ENCODE results near the gene CYP2A7.
"Not testable (repeated sequence)": the region's sequence is repeated elsewhere in the genome, so short reads cannot be mapped to it uniquely, and the experiment has no call there.

CYP2A7 gene

GRCh38 chr19:40842012-40842411 lies 40.0 kb downstream of the CYP2A7 start:
- DNase-seq (ENCODE audit: low read depth) = not testable (repeated sequence)

GRCh38 chr19:40838477-40838876 lies 43.6 kb downstream of the CYP2A7 start:
- DNase-seq (ENCODE audit: low read depth) = not testable (repeated sequence)

- no peak for DNase-seq (ENCODE audit: low read depth)
Measured at GRCh38 chr19:40836754-40837429, 45.1 kb downstream of the CYP2A7 start.

- not testable (repeated sequence) for DNase-seq (ENCODE audit: low read depth)
Measured at GRCh38 chr19:40833728-40834533, 48.1 kb downstream of the CYP2A7 start.

GRCh38 chr19:40832431-40832790 lies 49.6 kb downstream of the CYP2A7 start:
- DNase-seq (ENCODE audit: low read depth) = not testable (repeated sequence)

GRCh38 chr19:40831502-40832430 lies 50.3 kb downstream of the CYP2A7 start:
- peak; percentile 95 for DNase-seq (ENCODE audit: low read depth)

GRCh38 chr19:40830741-40831140 lies 51.3 kb downstream of the CYP2A7 start:
- not testable (repeated sequence) for DNase-seq (ENCODE audit: low read depth)

GRCh38 chr19:40829205-40829604 lies 52.8 kb downstream of the CYP2A7 start:
- DNase-seq (ENCODE audit: low read depth) = no peak

GRCh38 chr19:40827386-40828247 lies 54.4 kb downstream of the CYP2A7 start:
- no peak for DNase-seq (ENCODE audit: low read depth)

- not testable (repeated sequence) for DNase-seq (ENCODE audit: low read depth)
Measured at GRCh38 chr19:40826699-40827385, 55.2 kb downstream of the CYP2A7 start.

- not testable (repeated sequence) for DNase-seq (ENCODE audit: low read depth)
Measured at GRCh38 chr19:40826312-40826698, 55.7 kb downstream of the CYP2A7 start.

GRCh38 chr19:40825460-40826095 lies 56.5 kb downstream of the CYP2A7 start:
- not testable (repeated sequence) for DNase-seq (ENCODE audit: low read depth)

All from iris pigment epithelial cell (primary cell).